B cell (primary cell): ENCODE measurements around the gene TMEM143.

ENCODE experiments used
- CTCF ChIP-seq: fragments of 200-600 bp; IDR thresholded peaks from one replicate; pipeline ENCODE4 v1.8.0; 2022; ENCODE audit warnings: antibody characterized with exemption, mild to moderate bottlenecking
- EZH2 ChIP-seq: IDR thresholded peaks from 2 replicates; pipeline ENCODE4 v1.6.1; 2012; ENCODE audit warnings: borderline replicate concordance, low read depth, mild to moderate bottlenecking, moderate library complexity, low read length; ENCODE audit not compliant: insufficient read depth, poor library complexity, severe bottlenecking

GRCh38 chr19:48283908-48284307, 79.8 kb downstream of the TMEM143 start:
- TF ChIP-seq CTCF (no peak), EZH2 (no peak)
